HG03097 (cell line): ENCODE results near the gene ZMIZ1.

Source experiments
- ATAC-seq: cut with Tn5 transposase; IDR thresholded peaks from one replicate; pipeline ENCODE4 v1.9.1; 2021; ENCODE audit not compliant: unreplicated experiment, low FRiP score

Gene ZMIZ1, protein sequence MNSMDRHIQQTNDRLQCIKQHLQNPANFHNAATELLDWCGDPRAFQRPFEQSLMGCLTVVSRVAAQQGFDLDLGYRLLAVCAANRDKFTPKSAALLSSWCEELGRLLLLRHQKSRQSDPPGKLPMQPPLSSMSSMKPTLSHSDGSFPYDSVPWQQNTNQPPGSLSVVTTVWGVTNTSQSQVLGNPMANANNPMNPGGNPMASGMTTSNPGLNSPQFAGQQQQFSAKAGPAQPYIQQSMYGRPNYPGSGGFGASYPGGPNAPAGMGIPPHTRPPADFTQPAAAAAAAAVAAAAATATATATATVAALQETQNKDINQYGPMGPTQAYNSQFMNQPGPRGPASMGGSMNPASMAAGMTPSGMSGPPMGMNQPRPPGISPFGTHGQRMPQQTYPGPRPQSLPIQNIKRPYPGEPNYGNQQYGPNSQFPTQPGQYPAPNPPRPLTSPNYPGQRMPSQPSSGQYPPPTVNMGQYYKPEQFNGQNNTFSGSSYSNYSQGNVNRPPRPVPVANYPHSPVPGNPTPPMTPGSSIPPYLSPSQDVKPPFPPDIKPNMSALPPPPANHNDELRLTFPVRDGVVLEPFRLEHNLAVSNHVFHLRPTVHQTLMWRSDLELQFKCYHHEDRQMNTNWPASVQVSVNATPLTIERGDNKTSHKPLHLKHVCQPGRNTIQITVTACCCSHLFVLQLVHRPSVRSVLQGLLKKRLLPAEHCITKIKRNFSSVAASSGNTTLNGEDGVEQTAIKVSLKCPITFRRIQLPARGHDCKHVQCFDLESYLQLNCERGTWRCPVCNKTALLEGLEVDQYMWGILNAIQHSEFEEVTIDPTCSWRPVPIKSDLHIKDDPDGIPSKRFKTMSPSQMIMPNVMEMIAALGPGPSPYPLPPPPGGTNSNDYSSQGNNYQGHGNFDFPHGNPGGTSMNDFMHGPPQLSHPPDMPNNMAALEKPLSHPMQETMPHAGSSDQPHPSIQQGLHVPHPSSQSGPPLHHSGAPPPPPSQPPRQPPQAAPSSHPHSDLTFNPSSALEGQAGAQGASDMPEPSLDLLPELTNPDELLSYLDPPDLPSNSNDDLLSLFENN

GRCh38 chr10:79068562-79069324 is at the start of gene ZMIZ1:
Gene ZMIZ1 (plus strand): TSS chr10:79068966. CDS start chr10:79201633, 132,667 bp downstream.
- peak; percentile 43 for ATAC-seq

DNA sequence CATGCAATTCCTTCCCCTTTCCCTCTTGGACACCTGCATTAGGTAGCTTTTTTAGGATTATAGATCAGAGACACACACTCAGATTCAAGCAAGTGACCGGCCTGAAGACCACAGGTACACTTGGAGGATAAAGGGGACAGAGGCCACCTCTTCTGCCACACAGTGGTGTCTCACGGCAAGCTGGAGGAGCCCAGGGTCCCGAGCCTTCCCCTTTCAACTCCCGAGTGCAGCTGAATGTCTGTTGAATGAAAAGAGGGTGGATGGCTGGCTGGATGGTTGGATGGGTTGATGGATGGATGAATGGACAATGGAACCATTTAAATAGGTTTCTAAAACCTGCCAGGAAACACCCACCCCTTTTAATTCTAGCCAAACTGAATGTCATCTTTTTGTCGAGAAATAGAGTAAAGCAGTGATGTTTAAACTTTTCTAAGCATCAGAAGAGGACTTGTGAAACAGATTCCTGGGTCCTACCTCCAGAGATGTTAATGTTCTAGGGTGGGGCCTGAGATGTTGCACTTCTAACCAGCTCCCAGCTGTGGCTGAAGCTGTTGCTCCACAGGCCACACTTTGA is 49.2 kb upstream of the ZMIZ1 start:
- no peak for ATAC-seq

DNA sequence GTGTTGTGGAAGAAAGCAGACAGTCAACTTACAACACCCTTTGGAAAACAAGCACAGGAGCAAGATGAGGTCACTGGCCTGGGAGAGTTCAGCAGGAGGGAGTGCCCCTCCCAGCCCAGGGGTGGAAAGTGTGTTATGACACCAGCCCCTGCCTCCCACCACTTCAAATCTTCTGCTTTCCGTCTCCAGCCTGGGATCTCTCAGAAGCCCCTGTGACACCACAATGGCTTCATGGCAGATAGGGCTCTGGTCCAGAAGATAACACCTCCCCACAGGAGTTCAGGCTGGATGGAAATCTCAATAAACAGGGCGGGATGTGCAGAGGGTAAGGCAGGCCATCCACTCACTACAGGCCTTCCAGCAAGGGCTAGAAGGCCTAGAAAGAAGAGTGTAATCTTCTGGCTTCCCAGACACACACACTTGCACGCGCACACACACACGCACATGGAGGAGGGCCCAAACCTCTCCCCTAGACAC is 48.7 kb upstream of the ZMIZ1 start:
- ATAC-seq: no peak

DNA sequence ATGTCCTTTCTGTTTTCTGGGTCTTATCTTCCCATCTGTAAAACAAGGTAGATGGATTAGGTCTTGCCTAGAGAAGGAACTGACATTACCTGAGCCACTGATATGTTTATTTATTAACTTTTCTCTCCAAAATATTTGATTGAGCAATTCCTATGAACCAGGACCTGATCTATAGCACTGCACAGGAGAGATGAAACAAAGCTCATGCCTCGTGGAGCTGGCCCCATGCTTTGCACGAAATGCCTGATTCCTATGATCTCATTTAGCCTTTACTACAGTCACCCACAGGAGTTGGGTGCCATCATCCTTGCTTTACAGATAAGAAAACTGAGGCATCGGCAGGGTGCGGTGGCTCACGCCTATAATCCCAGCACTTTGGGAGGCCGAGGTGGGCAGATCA is 48.2 kb upstream of the ZMIZ1 start:
- ATAC-seq: no peak

DNA sequence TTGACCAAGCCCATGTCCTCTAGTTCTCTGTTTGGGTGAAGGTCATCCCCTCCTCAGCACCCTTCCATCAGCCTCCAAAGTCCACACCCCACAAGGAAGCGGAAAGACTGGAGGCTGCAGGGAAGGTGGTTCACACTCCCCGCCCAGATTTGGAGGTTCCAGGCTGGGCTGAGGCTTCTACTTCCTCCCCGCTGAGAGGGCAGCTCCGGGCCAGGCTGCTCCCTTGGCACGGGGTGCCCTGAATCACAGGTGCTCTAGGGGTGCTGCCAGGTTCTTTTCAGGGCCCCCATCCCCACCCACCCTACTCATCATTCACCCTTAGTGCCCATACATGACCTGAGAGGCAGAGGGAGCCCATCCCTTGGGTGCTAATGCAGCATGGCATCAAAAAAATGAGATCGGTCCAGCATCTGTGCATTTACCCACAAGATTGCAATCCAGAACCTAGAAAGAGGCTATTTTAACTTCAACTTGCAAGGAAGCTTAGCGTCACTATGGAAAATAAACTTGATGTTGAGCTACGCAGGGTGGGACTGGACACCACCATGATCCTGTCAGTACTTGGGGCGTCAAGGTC is 47.3 kb upstream of the ZMIZ1 start:
- ATAC-seq: no peak

GRCh38 chr10:79021948-79022499 is 46.7 kb upstream of the ZMIZ1 start:
- no peak for ATAC-seq

- ATAC-seq: no peak
Measured at GRCh38 chr10:79022565-79023230, 46.1 kb upstream of the ZMIZ1 start.

DNA sequence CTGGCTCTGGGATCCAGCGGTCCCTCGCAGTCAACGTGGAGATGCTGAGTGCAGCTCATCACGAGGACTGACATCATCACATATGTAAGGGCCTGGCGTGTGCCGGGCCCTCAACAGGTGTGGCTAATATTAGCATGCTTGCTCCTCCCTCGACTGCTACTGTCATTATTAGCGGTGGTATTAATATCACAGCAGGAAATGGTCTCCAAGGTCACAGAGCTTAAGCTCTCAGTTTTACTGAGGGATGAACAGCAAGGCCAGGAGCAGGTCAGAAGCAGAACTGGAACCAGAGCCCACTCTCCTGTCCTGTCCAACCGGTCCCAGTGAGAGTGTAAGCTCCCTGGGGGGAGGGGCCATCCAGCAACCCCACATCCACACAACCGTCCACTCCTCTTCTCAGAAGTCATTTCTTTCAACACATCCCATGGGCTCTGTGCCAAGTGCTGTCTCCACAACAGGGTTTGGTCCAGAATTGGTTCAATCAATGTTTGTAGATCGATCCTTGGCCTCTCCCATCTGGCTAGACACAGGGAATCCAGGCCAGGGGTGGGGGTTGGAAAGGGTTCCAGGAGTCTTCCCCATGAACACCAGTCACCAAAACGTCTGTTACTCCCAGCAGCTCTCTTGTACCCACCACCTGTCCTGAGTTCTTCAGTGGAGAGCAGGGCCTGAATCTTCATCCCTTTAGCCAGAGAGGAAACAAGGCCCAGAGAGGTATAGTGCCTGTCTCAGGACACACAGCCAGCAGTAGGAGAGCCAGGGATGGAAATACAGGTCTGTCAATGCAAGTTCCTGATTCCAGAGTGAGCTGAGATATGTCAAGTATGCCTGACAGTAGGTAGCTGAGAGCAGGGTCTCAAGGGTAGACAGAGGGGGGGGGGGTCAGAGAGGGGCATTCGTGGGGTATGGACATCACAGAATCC is 45.3 kb upstream of the ZMIZ1 start:
- ATAC-seq: no peak

GRCh38 chr10:79024296-79024695 is 44.5 kb upstream of the ZMIZ1 start:
- no peak for ATAC-seq

DNA sequence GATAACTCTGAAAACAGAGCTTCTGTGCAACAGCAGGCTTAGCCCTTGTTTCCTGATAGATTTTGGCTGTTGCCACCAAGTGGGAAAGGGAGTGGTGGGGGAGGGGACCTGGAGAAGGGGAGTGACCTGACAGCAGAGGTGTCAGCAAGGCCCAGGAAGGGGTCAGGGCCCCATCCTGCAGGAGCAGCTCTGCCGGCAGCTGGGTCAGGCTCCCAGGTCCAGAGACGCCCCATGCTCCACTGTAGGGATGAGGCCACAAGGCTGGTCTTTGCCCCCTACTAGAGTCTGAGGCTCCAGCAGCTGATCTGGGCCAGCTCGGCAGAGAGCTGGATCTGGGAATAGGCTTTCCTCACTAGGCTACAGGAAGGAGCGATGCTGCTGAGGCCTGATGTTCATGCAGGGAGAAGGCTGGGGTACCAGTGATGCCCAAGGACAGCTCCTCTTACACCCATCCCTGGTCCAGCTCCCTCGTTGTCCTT is 44.0 kb upstream of the ZMIZ1 start:
- no peak for ATAC-seq

DNA sequence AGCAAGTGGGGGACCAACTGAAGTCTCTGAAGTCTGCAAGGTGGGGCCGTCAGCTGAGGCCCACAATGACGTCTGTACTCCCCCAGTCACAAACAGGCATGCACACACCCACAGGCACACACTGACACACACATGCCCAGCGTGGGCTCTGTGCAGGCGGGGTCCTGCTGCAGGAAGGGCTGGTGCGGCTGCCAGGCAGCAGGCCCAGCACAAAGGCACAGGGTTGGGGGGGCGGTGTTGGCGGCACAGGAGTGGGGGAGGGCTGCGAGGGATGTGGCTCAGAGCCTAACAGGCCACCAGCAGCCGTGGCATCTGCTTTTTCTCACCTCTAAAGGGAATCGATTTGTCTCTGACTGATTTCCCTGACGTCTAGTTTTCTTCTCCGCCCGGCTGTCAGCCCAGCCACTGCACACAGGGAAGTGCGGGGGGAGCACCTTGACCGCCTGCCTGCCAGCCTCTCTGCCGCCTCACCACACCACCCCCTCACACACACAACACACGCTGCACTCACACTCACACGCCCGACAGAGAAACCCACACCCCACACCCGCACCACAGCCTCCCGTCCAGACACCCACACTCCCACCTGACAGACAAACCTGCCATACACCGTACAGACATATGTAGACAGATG is 43.5 kb upstream of the ZMIZ1 start:
- ATAC-seq: no peak

DNA sequence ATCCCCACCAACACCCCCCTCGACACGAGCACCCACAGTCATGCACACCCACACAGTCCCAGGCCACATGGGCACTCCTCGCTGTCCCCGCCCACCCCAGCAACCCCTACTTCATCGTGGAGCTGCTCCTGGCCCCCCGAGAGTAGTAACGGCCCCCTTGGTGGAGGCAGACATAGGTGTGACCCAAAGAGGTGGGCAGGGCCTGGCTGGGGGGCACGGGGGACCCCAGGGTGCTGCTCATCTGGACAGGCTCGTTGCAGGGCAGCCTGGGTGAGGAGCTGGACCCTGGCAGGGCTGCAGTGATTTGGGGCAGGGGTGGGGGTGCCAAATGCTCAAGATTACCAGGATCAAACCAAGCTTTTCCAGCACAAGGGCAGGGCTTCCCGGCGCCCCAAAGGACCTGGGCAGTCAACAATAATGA is 42.4 kb upstream of the ZMIZ1 start:
- no peak for ATAC-seq

- no peak for ATAC-seq
Measured at GRCh38 chr10:79026806-79027146, 42.0 kb upstream of the ZMIZ1 start.

GRCh38 chr10:79027147-79028055 is 41.4 kb upstream of the ZMIZ1 start:
- ATAC-seq: no peak

DNA sequence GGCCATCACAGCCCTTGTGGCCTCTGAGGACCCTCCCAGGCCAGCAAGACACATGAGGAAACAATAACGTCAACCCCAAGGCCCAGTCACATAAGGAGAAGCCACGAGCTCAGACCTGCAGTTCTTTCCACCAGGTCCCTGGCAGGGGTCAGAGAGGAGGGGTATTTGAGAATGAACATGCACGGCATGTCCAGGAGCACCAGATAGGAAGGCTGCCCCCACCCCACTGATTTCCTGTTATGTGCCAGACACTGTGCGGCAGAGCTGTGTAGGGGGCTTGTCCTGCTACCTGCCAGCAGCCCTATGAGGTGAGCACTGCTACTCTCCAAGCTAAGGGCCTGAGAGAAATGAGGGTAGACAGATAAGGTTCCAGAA is 40.7 kb upstream of the ZMIZ1 start:
- no peak for ATAC-seq

DNA sequence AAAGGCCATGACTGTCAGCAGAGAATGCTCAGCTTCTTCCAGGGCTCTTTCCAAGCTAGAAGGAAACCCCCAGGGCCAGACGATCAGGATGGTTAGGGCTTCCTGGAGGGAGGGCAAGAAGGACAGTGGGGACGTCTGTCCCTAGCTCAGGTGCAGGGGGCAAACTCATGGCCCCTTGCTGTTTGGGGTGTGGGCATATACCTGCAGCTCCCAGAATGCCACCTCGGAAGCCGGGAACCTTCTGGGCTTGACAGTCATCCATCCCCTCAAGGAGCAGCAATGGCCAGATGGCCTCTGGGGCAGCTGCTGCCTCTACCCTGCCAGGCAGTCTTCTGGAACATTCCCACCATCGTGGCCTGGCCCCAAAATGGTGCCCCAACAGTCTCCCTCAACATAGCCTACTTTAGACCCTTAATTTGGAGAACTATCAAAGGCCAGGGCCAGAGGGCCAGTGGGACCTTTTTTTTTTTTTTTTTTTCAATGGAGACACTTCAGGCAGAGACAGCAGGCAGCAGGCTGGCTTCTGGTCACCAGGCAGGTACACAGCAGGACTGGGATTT is 40.2 kb upstream of the ZMIZ1 start:
- no peak for ATAC-seq
